Loucy (cell line): ENCODE measurements around the gene RPL15.

ENCODE experiments used
- CTCF ChIP-seq: fragments of 200-600 bp; sonication (generic); conservative IDR thresholded peaks from 2 replicates; pipeline ENCODE4 v1.5.1; 2014; ENCODE audit warnings: mild to moderate bottlenecking, antibody characterized with exemption, low read length
- EZH2phosphoT487 ChIP-seq: fragments of 200-600 bp; IDR thresholded peaks from 2 replicates; pipeline ENCODE4 v1.6.1; 2018; ENCODE audit warnings: antibody characterized with exemption, mild to moderate bottlenecking, moderate library complexity, borderline replicate concordance

- TF ChIP-seq EZH2phosphoT487 = no peak
- no peak for TF ChIP-seq CTCF
Measured at GRCh38 chr3:23926246-23926645, 9.3 kb downstream of the RPL15 start.
